ENCODE results near the gene CYP19A1. TPM values are rescaled to one million over a fixed set of nuclear protein-coding genes. Genes with fewer than 3 reads are reported as not detected.
"Not testable (repeated sequence)": the region's sequence is repeated elsewhere in the genome, so short reads cannot be mapped to it uniquely, and the experiment has no call there.

Gene CYP19A1
- total RNA-seq, 1 experiment from 2014 or later: 0.94 TPM

GRCh38 chr15:51189669-51190385, 148.6 kb downstream of the CYP19A1 start:
- H3K4me1 ChIP-seq (replicated peaks; ENCODE audit: insufficient read depth): no peaks in the 10 kb centered on the region
- no peak overlapping the region for H3K27ac ChIP-seq
- no TSS peak for BruUV-seq (replicated peaks)
- CTCF ChIA-PET: interaction anchor here (0.8 kb wide), 1 partner anchor 191 kb away, joined by 5 read pairs; no protein-coding TSS in a partner anchor
- no peaks in the 10 kb centered on the region for H4K20me1 ChIP-seq (ENCODE audit: insufficient read depth)
- H3K9me3 ChIP-seq (ENCODE audit: insufficient read depth, low read depth): no peaks in the 10 kb centered on the region
- H3K79me2 ChIP-seq (ENCODE audit: low read depth): no peaks in the 10 kb centered on the region
- no peaks in the 10 kb centered on the region for H3K9me2 ChIP-seq (ENCODE audit: insufficient read depth)
- intact Hi-C loops (cut with micrococcal nuclease; ENCODE audit: unreplicated experiment): loop anchor here (5.0 kb wide), 1 partner anchor 58 kb away; no protein-coding TSS in a partner anchor
- no peak overlapping the region for H3K4me3 ChIP-seq
- TF ChIP-seq EZH2 (IDR thresholded peaks at IDR 0.05; ENCODE audit: low read depth) (no peak), CTCF (conservative IDR thresholded peaks at IDR 0.05) (no peak)
- H3F3A ChIP-seq (ENCODE audit: insufficient read depth, low read depth): no peaks in the 10 kb centered on the region
- 0 out of 2 replicates have a peak, but pooled peaks cover 3% of the 10 kb centered on the region for H3K27me3 ChIP-seq (ENCODE audit: insufficient read depth, low read depth)
- no peak overlapping the region for H2AFZ ChIP-seq
- POLR2A ChIA-PET (ENCODE audit: unreplicated experiment): no interaction called here
- H3K36me3 ChIP-seq (ENCODE audit: low read depth): no peaks in the 10 kb centered on the region
- H3K4me2 ChIP-seq: no peak overlapping the region
- no peak for DNase-seq

GRCh38 chr15:51188791-51189190, 149.6 kb downstream of the CYP19A1 start:
- POLR2A ChIA-PET (ENCODE audit: unreplicated experiment); H3K36me3 ChIP-seq (ENCODE audit: low read depth); H2AFZ ChIP-seq; H3K9me3 ChIP-seq (ENCODE audit: insufficient read depth, low read depth); H3F3A ChIP-seq (ENCODE audit: insufficient read depth, low read depth); intact Hi-C loops (cut with micrococcal nuclease; ENCODE audit: unreplicated experiment); DNase-seq; H3K79me2 ChIP-seq (ENCODE audit: low read depth); H3K4me2 ChIP-seq; H3K4me3 ChIP-seq; H3K9me2 ChIP-seq (ENCODE audit: insufficient read depth); H3K4me1 ChIP-seq (replicated peaks; ENCODE audit: insufficient read depth); H3K27ac ChIP-seq; H4K20me1 ChIP-seq (ENCODE audit: insufficient read depth); CTCF ChIA-PET; BruUV-seq (replicated peaks): not testable (repeated sequence)
- H3K27me3 ChIP-seq (ENCODE audit: insufficient read depth, low read depth): peaks cover 13% of the 10 kb centered on the region

- H3K9me2 ChIP-seq (ENCODE audit: insufficient read depth): no peaks in the 10 kb centered on the region
- H3K36me3 ChIP-seq (ENCODE audit: low read depth): no peaks in the 10 kb centered on the region
- H2AFZ ChIP-seq: no peak overlapping the region
- no TSS peak for BruUV-seq (replicated peaks)
- intact Hi-C loops (cut with micrococcal nuclease; ENCODE audit: unreplicated experiment): no loop called here
- no peaks in the 10 kb centered on the region for H3K79me2 ChIP-seq (ENCODE audit: low read depth)
- no peaks in the 10 kb centered on the region for H3K9me3 ChIP-seq (ENCODE audit: insufficient read depth, low read depth)
- no peaks in the 10 kb centered on the region for H4K20me1 ChIP-seq (ENCODE audit: insufficient read depth)
- no peak for DNase-seq
- H3K27ac ChIP-seq: no peak overlapping the region
- TF ChIP-seq EZH2 (IDR thresholded peaks at IDR 0.05; ENCODE audit: low read depth): no peak
- TF ChIP-seq CTCF (conservative IDR thresholded peaks at IDR 0.05): no peak
- no peaks in the 10 kb centered on the region for H3K4me1 ChIP-seq (replicated peaks; ENCODE audit: insufficient read depth)
- POLR2A ChIA-PET (ENCODE audit: unreplicated experiment): no interaction called here
- CTCF ChIA-PET: no interaction called here
- peaks cover 22% of the 10 kb centered on the region for H3K27me3 ChIP-seq (ENCODE audit: insufficient read depth, low read depth)
- no peak overlapping the region for H3K4me2 ChIP-seq
- H3F3A ChIP-seq (ENCODE audit: insufficient read depth, low read depth): no peaks in the 10 kb centered on the region
- no peak overlapping the region for H3K4me3 ChIP-seq
Measured at GRCh38 chr15:51186891-51187290, 151.5 kb downstream of the CYP19A1 start.

Measured in PC-9 (cell line).